Measurements from ENCODE around the gene PCYOX1L.

DNA sequence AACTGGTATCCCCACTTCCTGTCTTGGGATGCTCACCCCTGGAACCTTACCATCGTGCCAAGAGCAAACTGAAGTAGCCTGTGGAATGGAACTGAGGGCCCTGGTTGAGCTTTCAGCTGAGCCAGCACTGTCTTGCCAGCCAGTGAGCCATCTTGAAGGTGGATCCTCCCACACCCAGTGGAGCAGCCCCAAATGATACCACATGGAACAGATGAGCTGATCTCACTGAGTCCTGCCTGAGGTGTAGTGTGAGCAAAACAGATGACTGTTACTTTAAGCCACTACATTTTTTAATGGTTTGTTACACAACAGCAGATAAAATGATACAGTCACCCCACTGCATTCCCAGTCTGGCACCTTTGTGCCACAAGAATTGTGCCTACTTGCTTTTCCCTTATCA is 2.2 kb upstream of the PCYOX1L start:
- TF ChIP-seq, protein P1, sequence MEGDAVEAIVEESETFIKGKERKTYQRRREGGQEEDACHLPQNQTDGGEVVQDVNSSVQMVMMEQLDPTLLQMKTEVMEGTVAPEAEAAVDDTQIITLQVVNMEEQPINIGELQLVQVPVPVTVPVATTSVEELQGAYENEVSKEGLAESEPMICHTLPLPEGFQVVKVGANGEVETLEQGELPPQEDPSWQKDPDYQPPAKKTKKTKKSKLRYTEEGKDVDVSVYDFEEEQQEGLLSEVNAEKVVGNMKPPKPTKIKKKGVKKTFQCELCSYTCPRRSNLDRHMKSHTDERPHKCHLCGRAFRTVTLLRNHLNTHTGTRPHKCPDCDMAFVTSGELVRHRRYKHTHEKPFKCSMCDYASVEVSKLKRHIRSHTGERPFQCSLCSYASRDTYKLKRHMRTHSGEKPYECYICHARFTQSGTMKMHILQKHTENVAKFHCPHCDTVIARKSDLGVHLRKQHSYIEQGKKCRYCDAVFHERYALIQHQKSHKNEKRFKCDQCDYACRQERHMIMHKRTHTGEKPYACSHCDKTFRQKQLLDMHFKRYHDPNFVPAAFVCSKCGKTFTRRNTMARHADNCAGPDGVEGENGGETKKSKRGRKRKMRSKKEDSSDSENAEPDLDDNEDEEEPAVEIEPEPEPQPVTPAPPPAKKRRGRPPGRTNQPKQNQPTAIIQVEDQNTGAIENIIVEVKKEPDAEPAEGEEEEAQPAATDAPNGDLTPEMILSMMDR (IDR thresholded peaks at IDR 0.05): no peak
- no peak for TF ChIP-seq POLR2A (IDR thresholded peaks at IDR 0.05)

Data from esophagus squamous epithelium (tissue), 4 donors.